ENCODE data around the gene PSMB7. TPM values are rescaled to one million over a fixed set of nuclear protein-coding genes. Genes with fewer than 3 reads are reported as not detected.

PSMB7 gene
- total and polyA plus RNA-seq, 2 of the 4 experiments (the other 2 are of a cell fraction): 340 to 430 TPM

- Histone ChIP-seq H2AK5ac (ENCODE audit: low read depth, low read length) (peak overlapping the region; percentile 14; the same call in 1 of the 2 replicates), H2BK120ac (ENCODE audit: low read depth, low read length) (no peak overlapping the region), H3K4me2 (ENCODE audit: low read depth, low read length) (no peak overlapping the region), H4K20me1 (ENCODE audit: insufficient read depth, low read length) (peaks cover 83% of the 10 kb centered on the region), H3K14ac (replicated peaks; ENCODE audit: low read depth, low read length) (no peak overlapping the region), H2BK20ac (ENCODE audit: low read depth, low read length) (no peak overlapping the region), H3K9me3 (ENCODE audit: control insufficient read depth, insufficient read depth, low read length) (no peaks in the 10 kb centered on the region), H3K27me3 (ENCODE audit: control insufficient read depth, insufficient read depth, low read length) (no peaks in the 10 kb centered on the region), H4K8ac (ENCODE audit: low read depth in 2 of 2, low read length in 2 of 2) (no peak overlapping the region), H2BK15ac (ENCODE audit: low read depth, low read length) (no peak overlapping the region), H3K79me1 (ENCODE audit: low read depth in 1 of 2, low read length in 2 of 2) (peaks cover 34 to 92% of the 10 kb centered on the region in 2 experiments), H3K36me3 (ENCODE audit: control insufficient read depth, insufficient read depth, low read length) (peaks cover 11% of the 10 kb centered on the region), H3K18ac (ENCODE audit: low read depth, low read length) (no peak overlapping the region), H3K27ac (ENCODE audit: insufficient read depth, low read length) (no peak overlapping the region), H3K4me1 (ENCODE audit: control insufficient read depth, insufficient read depth, low read length) (peaks cover 18% of the 10 kb centered on the region), H3K56ac (ENCODE audit: extremely low read depth, insufficient read depth, low read length) (no peak overlapping the region), H2BK5ac (ENCODE audit: low read depth, low read length, poor library complexity, severe bottlenecking) (no peak overlapping the region), H3K4me3 (ENCODE audit: insufficient read depth, low read depth, low read length) (no peak overlapping the region), H4K91ac (ENCODE audit: insufficient read depth, low read depth, low read length) (no peak overlapping the region), H2AFZ (replicated peaks; ENCODE audit: low read length, poor library complexity) (no peak overlapping the region), H3K23ac (ENCODE audit: low read depth, low read length) (no peak overlapping the region), H3K9ac (ENCODE audit: low read depth, low read length) (no peak overlapping the region), H3K9me1 (ENCODE audit: insufficient read depth, low read length) (peaks cover 47% of the 10 kb centered on the region), H2AK9ac (replicated peaks; ENCODE audit: low read depth, low read length, poor library complexity) (no peak overlapping the region), H4K5ac (ENCODE audit: low read depth, low read length) (no peak overlapping the region), H3K4ac (ENCODE audit: low read depth, low read length) (no peak overlapping the region)
- ChIA-PET POLR2A (ENCODE audit: unreplicated experiment) (no interaction called here), CTCF (no interaction called here)
- intact Hi-C loops (cut with micrococcal nuclease) (no loop called here), dilution Hi-C loops (cut with HindIII; ENCODE audit: low sequenced_read_pairs, unreplicated experiment) (no loop called here), in situ Hi-C loops (cut with MboI; ENCODE audit: low sequenced_read_pairs) (no loop called here)
- 94% methylated on average over 3 of the region's 8 CpGs; no CpG with 5 or more reads in 1 of the 2 experiments for WGBS, 2 experiments (ENCODE audit: extremely low coverage in 2 of 2, insufficient read length in 1 of 2)
- no TSS peak for BruUV-seq (replicated peaks)
- no peak for TF ChIP-seq SMC3 (IDR thresholded peaks at IDR 0.05; ENCODE audit: low read depth, low read length)
- TF ChIP-seq MXI1 (IDR thresholded peaks at IDR 0.05; ENCODE audit: borderline replicate concordance, low read depth, low read length): no peak
- no peak for TF ChIP-seq MAFK (IDR thresholded peaks at IDR 0.05; ENCODE audit: low read depth, low read length)
- TF ChIP-seq FOS (IDR thresholded peaks at IDR 0.05; ENCODE audit: low read depth, low read length): no peak
- TF ChIP-seq RCOR1 (IDR thresholded peaks at IDR 0.05; ENCODE audit: insufficient replicate concordance, low read length): no peak
- TF ChIP-seq BHLHE40 (IDR thresholded peaks at IDR 0.05; ENCODE audit: low read depth, low read length): no peak
- TF ChIP-seq USF2 (IDR thresholded peaks at IDR 0.05; ENCODE audit: low read depth, low read length): no peak
- TF ChIP-seq, protein P1, sequence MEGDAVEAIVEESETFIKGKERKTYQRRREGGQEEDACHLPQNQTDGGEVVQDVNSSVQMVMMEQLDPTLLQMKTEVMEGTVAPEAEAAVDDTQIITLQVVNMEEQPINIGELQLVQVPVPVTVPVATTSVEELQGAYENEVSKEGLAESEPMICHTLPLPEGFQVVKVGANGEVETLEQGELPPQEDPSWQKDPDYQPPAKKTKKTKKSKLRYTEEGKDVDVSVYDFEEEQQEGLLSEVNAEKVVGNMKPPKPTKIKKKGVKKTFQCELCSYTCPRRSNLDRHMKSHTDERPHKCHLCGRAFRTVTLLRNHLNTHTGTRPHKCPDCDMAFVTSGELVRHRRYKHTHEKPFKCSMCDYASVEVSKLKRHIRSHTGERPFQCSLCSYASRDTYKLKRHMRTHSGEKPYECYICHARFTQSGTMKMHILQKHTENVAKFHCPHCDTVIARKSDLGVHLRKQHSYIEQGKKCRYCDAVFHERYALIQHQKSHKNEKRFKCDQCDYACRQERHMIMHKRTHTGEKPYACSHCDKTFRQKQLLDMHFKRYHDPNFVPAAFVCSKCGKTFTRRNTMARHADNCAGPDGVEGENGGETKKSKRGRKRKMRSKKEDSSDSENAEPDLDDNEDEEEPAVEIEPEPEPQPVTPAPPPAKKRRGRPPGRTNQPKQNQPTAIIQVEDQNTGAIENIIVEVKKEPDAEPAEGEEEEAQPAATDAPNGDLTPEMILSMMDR (conservative IDR thresholded peaks at IDR 0.05; ENCODE audit: low read depth, low read length): no peak
- TF ChIP-seq CHD1 (IDR thresholded peaks at IDR 0.05; ENCODE audit: low read depth, low read length): no peak
- no peak for DNase-seq
- no peak for ATAC-seq (ENCODE audit: low read depth)
These were observed 50.2 kb downstream of the PSMB7 start for GRCh38 chr9:124365036-124365435.
